OCI-LY7 (cell line): Measurements from ENCODE around the gene TRIM14.

Source experiments
- CTCF ChIP-seq: fragments of 200-600 bp; sonication (generic); conservative IDR thresholded peaks from 2 replicates; pipeline ENCODE4 v1.5.1; 2014; ENCODE audit warnings: mild to moderate bottlenecking, antibody characterized with exemption, low read length, moderate library complexity, mixed read lengths
- EZH2phosphoT487 ChIP-seq: fragments of 200-600 bp; sonication (generic); IDR thresholded peaks from 2 replicates; pipeline ENCODE4 v1.6.1; 2018; ENCODE audit warnings: low read depth, borderline replicate concordance, mild to moderate bottlenecking, mixed run types, antibody characterized with exemption, low read length, moderate library complexity, mixed read lengths

GRCh38 chr9:98067184-98067583 lies 51.8 kb downstream of the TRIM14 start:
- TF ChIP-seq CTCF: no peak
- no peak for TF ChIP-seq EZH2phosphoT487
